CD4-positive, alpha-beta T cell treated with Interleukin-1 beta for 1 hour (primary cell): ENCODE measurements around the gene AP4B1.

Experiments used
- DNase-seq, 2 donors: peaks; one replicate each; pipeline ENCODE4 v3.0.0-alpha.2; 2020 to 2022

AP4B1 gene

GRCh38 chr1:113891631-113892220 lies 12.9 kb downstream of the AP4B1 start:
- DNase-seq: no peak

- DNase-seq: no peak
These were observed 13.8 kb downstream of the AP4B1 start for GRCh38 chr1:113890816-113891215.

- DNase-seq: no peak
These were observed 17.0 kb downstream of the AP4B1 start, which contains the start of gene BCL2L15 for GRCh38 chr1:113887402-113888175. Gene BCL2L15, minus strand, starts transcription at chr1:113887581. Its CDS starts 206 bp downstream, at chr1:113887375.

GRCh38 chr1:113886417-113887401 lies 17.9 kb downstream of the AP4B1 start:
- no peak for DNase-seq

- no peak for DNase-seq
These were observed 22.9 kb downstream of the AP4B1 start for GRCh38 chr1:113881661-113882060.

GRCh38 chr1:113879739-113880038 lies 24.9 kb downstream of the AP4B1 start:
- DNase-seq: no peak

GRCh38 chr1:113876176-113876575 lies 28.4 kb downstream of the AP4B1 start:
- no peak for DNase-seq

GRCh38 chr1:113875714-113876113 lies 28.9 kb downstream of the AP4B1 start:
- DNase-seq: no peak

- peak in 1 of 2 donors; percentile 32 for DNase-seq
These were observed 30.4 kb downstream of the AP4B1 start for GRCh38 chr1:113874012-113874879.

- peak; percentile 9 to 36 for DNase-seq
These were observed 32.2 kb downstream of the AP4B1 start for GRCh38 chr1:113872219-113872935.

- peak; percentile 87 to 88 for DNase-seq
These were observed 32.9 kb downstream of the AP4B1 start, which contains the start of gene PTPN22 for GRCh38 chr1:113871597-113872113. Gene PTPN22, minus strand, starts transcription at chr1:113871712.

- DNase-seq: peak; percentile 20 to 34
These were observed 33.8 kb downstream of the AP4B1 start for GRCh38 chr1:113870778-113871177.

- no peak for DNase-seq
These were observed 36.1 kb downstream of the AP4B1 start for GRCh38 chr1:113868387-113869083.

GRCh38 chr1:113861641-113862040 lies 43.0 kb downstream of the AP4B1 start:
- no peak for DNase-seq

GRCh38 chr1:113860891-113861290 lies 43.7 kb downstream of the AP4B1 start:
- no peak for DNase-seq

GRCh38 chr1:113859478-113860175 lies 45.0 kb downstream of the AP4B1 start:
- peak in 1 of 2 donors; percentile 23 for DNase-seq

- no peak for DNase-seq
These were observed 45.6 kb downstream of the AP4B1 start for GRCh38 chr1:113858982-113859381.

GRCh38 chr1:113858418-113858817 lies 46.2 kb downstream of the AP4B1 start:
- no peak for DNase-seq

- DNase-seq: no peak
These were observed 46.8 kb downstream of the AP4B1 start for GRCh38 chr1:113857776-113858175.

GRCh38 chr1:113856401-113856790 lies 48.2 kb downstream of the AP4B1 start:
- no peak for DNase-seq
